Coronary artery (tissue), 2 donors: ENCODE measurements around the gene SNX4.
"Not testable (repeated sequence)": the region's sequence is repeated elsewhere in the genome, so short reads cannot be mapped to it uniquely, and the experiment has no call there.

Experiments
- DNase-seq: peaks from one replicate; pipeline ENCODE4 v3.0.0-alpha.2; 2017; ENCODE audit warnings: low spot score
- H3K27ac ChIP-seq, 2 donors: fragments of 200-600 bp; sonication (generic); one replicate each; pipeline ENCODE4 v1.5.1; 2016 to 2019
- H3K4me3 ChIP-seq: fragments of 200-600 bp; sonication (generic); 2 replicates; pipeline ENCODE4 v1.5.1; 2016; ENCODE audit warnings: mild to moderate bottlenecking, moderate library complexity
- TF ChIP-seq, protein P1 (sequence below): fragments of 200-600 bp; sonication (generic); IDR thresholded peaks from one replicate; pipeline ENCODE4 v1.5.1; 2019; ENCODE audit warnings: antibody characterized with exemption

Gene SNX4

DNA sequence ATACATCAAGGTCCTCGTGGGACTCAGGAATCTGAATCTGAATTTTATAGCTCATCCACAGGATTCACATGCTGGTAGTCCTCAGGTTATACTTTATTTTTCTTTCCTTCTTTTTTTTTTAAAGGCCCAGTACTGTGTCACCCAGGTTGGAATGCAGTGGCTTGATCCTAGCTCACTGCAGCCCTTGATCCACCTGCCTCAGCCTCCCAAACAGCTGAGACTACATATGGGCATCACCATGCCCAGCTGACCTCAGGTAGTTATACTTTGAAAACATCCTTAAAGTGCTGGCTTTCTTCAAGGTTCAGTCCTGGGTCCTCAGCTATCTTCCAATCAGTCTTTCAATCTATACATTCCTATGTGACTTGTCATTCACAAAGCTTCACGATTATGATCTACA lies 38.2 kb downstream of the SNX4 start:
- Histone ChIP-seq H3K4me3 (no peak overlapping the region), H3K27ac (no peak overlapping the region)
- no peak for DNase-seq
- TF ChIP-seq, protein P1, sequence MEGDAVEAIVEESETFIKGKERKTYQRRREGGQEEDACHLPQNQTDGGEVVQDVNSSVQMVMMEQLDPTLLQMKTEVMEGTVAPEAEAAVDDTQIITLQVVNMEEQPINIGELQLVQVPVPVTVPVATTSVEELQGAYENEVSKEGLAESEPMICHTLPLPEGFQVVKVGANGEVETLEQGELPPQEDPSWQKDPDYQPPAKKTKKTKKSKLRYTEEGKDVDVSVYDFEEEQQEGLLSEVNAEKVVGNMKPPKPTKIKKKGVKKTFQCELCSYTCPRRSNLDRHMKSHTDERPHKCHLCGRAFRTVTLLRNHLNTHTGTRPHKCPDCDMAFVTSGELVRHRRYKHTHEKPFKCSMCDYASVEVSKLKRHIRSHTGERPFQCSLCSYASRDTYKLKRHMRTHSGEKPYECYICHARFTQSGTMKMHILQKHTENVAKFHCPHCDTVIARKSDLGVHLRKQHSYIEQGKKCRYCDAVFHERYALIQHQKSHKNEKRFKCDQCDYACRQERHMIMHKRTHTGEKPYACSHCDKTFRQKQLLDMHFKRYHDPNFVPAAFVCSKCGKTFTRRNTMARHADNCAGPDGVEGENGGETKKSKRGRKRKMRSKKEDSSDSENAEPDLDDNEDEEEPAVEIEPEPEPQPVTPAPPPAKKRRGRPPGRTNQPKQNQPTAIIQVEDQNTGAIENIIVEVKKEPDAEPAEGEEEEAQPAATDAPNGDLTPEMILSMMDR = no peak

DNA sequence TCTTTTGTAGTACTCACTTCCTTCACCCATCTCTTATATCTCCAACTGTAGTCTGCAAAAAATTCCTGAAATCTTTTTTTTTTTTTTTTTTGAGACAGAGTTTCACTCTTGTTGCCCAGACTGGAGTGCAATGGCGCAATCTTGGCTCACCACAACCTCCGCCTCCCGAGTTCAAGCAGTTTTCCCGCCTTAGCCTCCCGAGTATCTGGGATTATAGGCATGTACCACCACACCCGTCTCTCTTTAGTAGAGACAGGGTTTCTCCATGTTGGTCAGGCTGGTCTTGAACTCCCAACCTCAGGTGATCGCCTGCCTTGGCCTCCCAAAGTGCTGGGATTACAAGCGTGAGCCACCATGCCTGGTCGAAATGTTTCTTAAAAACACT lies 38.6 kb downstream of the SNX4 start:
- not testable (repeated sequence) for H3K4me3 ChIP-seq, DNase-seq, H3K27ac ChIP-seq

DNA sequence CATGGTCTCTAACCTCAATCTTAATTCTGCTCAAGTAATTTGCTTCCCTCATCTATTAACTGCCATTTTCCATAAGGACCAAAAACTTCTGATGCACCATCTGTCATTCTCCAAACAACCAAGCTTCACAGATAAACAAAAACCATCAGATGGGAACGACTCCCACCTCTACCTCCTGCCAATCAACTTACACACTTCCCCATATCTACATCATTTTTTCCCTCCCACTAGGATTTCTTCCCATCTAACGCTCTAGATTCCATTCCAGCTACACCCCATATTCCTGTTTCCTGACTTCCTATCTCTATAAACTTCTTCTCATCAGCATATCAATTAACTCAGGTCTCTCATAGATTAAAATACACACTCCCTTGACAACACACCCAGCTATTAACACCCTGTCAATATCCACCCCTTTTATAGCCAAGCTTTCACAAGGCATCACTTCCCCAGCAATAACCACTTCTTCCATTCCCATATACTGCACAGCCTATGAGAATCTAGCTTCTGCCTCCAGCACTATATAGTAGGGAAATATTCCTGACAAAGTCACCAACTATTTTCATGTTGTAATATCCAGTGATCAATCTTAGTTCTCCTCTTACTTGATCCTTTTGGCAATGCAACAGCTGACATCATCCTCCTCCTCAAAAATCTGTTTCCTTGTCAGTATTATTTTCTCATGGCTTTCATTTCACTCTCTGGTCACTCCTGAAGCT lies 39.2 kb downstream of the SNX4 start:
- no peak for DNase-seq
- no peak overlapping the region for H3K4me3 ChIP-seq
- TF ChIP-seq, protein P1 = no peak

DNA sequence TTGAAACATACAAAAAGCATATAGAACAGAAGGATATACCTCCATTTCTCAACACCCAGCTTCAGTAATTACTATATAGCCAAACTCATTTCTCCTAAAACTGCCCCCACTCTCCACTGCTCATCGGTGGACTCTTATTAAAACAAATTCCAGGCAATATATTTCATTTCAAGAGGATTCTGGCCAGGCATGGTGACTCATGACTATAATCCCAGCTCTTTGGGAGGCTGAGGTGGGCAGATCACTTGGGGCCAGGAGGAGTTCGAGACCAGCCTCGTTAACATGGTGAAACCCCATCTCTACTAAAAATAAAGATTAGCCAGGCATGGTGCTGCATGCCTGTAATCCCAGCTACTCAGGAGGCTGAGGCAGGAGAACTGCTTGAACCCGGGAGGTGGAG lies 40.9 kb downstream of the SNX4 start:
- TF ChIP-seq, protein P1 = no peak
- Histone ChIP-seq H3K27ac (no peak overlapping the region), H3K4me3 (no peak overlapping the region)
- DNase-seq = no peak

More for the DNA sequence above, 39.2 kb downstream of the SNX4 start:
- H3K27ac ChIP-seq = no peak overlapping the region

DNA sequence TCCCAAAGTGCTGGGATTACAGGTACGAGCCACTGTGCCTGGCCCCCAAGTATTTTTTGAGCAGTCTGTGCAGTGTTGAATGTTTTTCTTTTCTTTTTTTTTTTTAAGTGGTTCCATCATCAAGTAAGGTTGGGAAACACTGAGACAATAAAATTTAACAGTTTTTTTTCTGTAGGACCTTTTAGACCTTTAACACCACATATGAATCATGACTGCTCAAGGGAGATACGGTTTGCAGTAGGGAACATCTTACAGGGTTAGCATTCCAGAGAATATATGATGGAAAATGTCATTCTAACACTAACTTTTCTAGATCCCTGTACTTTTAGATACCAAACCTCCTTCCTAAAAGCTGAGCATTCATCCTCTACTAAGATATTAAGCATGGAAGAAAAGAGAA lies 41.7 kb downstream of the SNX4 start:
- no peak for DNase-seq
- TF ChIP-seq, protein P1 = no peak
- H3K4me3 ChIP-seq = no peak overlapping the region
- no peak overlapping the region for H3K27ac ChIP-seq

DNA sequence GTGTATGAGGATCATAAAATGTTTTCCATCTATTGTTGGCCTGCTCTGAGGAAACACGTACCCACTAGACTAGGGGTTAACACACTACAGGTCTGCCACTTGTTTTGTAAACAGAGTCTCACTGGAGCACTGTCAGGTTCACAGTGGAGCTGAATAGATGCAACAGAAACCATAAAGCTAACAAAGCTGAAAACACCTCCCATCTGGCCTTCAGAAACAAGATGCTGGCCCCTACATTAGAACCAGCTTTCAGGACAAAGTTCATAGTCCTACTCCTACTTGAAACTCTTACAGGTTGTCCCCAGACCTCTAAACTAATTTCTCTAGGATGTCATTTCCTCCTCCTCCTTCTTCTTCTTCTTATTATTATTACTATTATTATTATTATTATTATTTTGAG lies 42.3 kb downstream of the SNX4 start:
- DNase-seq = no peak

DNA sequence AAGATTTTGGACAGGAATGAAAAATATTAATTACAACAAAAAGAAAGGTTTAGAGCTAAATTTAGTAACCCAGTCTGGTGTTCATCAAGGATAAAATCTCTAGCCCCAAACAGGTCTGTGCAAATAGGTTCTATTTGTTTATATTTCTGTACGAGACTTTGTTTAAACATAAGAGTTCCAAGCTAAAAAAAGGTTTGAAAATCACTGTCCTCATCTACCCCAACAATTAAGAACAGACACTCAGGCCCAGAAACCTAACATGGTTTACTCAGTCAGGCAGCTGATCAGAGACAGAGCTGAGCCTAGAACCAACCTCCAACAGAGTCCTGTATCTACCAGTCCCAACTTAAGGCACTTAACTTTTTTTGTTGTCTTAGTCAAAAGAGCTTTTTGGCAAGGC lies 49.3 kb downstream of the SNX4 start:
- TF ChIP-seq, protein P1 = no peak
- Histone ChIP-seq H3K27ac (no peak overlapping the region), H3K4me3 (no peak overlapping the region)
- DNase-seq = no peak

More for the DNA sequence above, 42.3 kb downstream of the SNX4 start:
- Histone ChIP-seq H3K4me3 (no peak overlapping the region), H3K27ac (no peak overlapping the region)
- TF ChIP-seq, protein P1 = no peak
